Femur (tissue), 1 donor: ENCODE data around the gene TSPAN8.
"Not testable (repeated sequence)": the region's sequence is repeated elsewhere in the genome, so short reads cannot be mapped to it uniquely, and the experiment has no call there.

Source experiments
- DNase-seq: peaks from one replicate; pipeline ENCODE4 v3.0.0-alpha.2; 2017

The TSPAN8 gene

GRCh38 chr12:71124835-71125460 is 32.9 kb downstream of the TSPAN8 start:
- DNase-seq: no peak

GRCh38 chr12:71113148-71113547 is 44.7 kb downstream of the TSPAN8 start:
- not testable (repeated sequence) for DNase-seq

GRCh38 chr12:71109834-71110233 is 48.0 kb downstream of the TSPAN8 start:
- no peak for DNase-seq

GRCh38 chr12:71108355-71108754 is 49.4 kb downstream of the TSPAN8 start:
- DNase-seq: peak; percentile 35

- peak; percentile 28 for DNase-seq
Measured at GRCh38 chr12:71107936-71108335, 49.9 kb downstream of the TSPAN8 start.

GRCh38 chr12:71105956-71106355 is 51.8 kb downstream of the TSPAN8 start:
- DNase-seq: no peak

- no peak for DNase-seq
Measured at GRCh38 chr12:71092290-71092689, 65.5 kb downstream of the TSPAN8 start.

- DNase-seq: no peak
Measured at GRCh38 chr12:71090971-71091370, 66.8 kb downstream of the TSPAN8 start.

- DNase-seq: no peak
Measured at GRCh38 chr12:71085575-71085974, 72.2 kb downstream of the TSPAN8 start.

- DNase-seq: no peak
Measured at GRCh38 chr12:71075743-71076142, 82.1 kb downstream of the TSPAN8 start.
